HG02798 (cell line): ENCODE data around the gene GIMAP1.

Source experiments
- ATAC-seq: cut with Tn5 transposase; IDR thresholded peaks from one replicate; pipeline ENCODE4 v1.9.1; 2021; ENCODE audit warnings: mild to moderate bottlenecking; ENCODE audit not compliant: unreplicated experiment, poor library complexity

GIMAP1 gene

DNA sequence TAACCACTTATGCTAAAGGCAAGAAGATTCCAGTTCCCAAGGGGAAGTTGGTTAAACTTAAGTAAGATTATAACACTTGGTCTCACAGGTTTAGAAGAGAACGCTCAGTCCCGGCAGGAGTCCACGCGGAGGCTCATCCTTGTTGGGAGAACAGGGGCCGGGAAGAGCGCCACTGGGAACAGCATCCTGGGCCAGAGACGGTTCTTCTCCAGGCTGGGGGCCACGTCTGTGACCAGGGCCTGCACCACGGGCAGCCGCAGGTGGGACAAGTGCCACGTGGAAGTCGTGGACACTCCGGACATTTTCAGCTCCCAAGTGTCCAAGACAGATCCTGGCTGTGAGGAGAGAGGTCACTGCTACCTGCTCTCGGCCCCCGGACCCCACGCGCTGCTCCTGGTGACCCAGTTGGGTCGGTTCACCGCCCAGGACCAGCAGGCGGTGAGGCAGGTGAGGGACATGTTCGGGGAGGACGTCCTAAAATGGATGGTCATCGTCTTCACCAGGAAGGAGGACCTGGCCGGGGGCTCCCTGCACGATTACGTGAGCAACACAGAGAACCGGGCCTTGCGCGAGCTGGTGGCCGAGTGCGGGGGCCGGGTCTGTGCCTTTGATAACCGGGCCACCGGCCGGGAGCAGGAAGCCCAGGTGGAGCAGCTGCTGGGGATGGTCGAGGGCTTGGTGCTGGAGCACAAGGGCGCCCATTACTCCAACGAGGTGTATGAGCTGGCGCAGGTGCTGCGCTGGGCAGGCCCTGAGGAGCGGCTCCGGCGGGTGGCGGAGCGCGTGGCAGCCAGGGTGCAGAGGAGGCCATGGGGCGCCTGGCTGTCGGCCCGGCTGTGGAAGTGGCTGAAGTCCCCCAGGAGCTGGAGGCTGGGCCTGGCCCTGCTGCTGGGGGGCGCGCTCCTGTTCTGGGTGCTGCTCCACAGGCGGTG, 3.8 kb downstream of the GIMAP1 start:
- ATAC-seq: no peak

DNA sequence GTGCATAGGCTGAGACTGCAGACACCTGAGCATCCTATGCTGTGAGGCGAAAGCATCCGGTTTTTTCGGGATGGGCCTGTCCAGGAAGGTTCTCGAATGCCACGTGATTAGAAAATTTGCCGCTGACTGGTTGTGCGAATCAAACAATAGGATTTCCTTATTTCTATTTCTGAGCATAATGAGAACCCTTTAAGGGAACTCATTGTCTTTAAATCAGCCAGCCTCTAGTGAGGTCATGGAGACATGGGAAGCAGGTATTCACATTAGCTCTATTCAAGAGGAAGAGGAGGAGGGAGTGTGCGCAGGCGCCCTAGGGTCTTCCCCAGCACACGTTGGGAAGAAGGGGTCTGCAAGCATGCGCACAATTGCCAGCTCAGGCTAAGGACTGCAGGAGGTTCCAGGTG, 5.6 kb downstream of the GIMAP1 start:
- no peak for ATAC-seq

- no peak for ATAC-seq
These were observed 6.1 kb downstream of the GIMAP1 start for GRCh38 chr7:150722431-150722931.

- no peak for ATAC-seq
These were observed 7.1 kb downstream of the GIMAP1 start for GRCh38 chr7:150723467-150723866.

DNA sequence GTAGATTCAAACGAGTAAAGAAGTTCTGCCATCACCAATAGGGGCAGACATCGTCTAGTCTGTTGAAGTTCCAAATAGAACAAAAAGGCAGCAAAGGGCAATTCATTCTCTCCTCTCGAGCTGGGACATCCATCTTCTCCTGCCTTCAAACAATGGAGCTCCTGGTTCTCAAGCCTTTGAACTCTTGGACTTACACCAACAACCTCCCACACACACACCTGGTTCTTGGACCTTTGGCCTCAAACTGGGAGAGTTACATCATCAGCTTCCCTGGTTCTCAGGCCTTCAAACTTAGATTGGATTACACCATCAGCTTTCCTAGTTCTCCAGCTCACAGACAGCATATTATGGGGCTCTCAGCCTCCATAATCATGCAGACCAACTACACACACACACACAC, 11.0 kb downstream of the GIMAP1 start:
- no peak for ATAC-seq

DNA sequence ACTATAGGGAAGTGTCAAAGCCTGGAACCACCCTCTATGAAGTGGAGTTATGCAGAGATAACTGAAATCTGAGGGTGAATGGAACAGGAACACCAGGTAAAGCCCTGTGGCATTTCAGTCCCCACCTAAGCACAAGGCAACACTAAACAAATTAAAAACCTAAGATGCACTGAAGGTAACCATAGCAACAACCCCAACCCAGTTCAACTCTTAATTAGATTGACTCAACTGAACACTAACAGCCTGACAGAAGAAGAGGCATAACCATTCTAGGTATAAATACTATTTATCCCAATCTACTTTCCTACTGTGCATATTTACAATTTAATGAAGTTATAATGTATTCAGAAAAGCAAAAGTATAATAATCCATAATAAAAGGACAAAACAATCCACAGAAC, 11.6 kb downstream of the GIMAP1 start:
- ATAC-seq: no peak

DNA sequence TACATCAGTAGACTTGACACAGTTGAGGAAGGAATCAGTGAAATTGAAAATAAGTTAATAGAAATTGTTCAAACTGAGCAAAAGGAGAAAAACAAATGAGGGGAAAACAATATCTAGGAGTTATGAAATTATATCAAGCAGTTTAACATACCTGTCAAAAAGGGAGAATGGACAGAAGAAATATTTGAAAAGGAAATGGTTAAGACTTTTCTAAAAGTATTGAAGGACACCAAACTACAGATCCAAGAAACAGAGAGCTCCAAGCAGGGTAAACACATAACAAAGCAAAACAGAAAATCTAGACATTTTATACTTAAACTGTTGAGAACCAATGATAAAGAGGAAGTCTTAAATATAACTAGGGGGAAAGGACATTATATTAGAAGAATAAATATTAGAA, 12.2 kb downstream of the GIMAP1 start:
- ATAC-seq: no peak

DNA sequence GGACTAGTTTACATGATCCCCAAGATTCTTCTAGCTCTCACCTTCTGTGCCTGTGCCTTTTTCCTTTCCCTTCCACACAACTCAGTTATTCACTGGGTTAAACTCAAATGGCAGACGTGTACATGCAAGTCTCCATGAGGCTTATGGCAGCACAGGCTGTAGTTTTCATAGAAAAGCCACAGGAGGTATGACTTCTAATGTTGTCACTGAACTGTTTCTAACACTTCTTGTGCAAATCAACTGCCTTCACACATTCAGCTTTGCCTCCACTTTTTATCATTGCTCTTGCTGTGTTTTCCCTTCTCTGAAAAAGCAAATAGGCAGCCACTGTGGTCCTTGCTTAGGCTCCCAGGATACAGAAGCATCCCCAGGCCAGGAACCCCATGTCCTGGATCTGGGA, 15.5 kb downstream of the GIMAP1 start:
- ATAC-seq: no peak

GRCh38 chr7:150732786-150733481, 16.5 kb downstream of the GIMAP1 start:
- no peak for ATAC-seq

- no peak for ATAC-seq
These were observed 17.2 kb downstream of the GIMAP1 start for GRCh38 chr7:150733482-150734095.

DNA sequence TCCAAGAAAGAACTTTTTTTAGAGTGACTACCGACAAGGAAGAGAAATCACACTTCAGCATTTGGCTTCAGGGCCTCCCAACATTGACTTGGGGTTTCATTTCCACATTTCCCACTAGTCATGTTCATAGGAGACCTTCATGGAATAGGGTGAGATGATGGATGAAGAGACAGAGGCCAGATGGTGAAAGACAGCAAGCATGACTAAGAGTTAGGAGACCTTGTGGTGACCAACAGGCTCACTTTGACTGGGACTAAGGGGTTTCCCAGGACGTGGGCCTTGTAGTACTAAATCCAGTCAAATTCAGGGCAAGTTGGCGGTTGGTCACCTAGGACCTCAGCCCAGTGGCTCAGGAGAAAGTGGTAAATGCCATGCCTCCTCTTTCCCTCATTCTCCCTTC, 17.8 kb downstream of the GIMAP1 start:
- no peak for ATAC-seq

- no peak for ATAC-seq
These were observed 19.4 kb downstream of the GIMAP1 start for GRCh38 chr7:150735596-150736358.

GRCh38 chr7:150736864-150737263, 20.5 kb downstream of the GIMAP1 start:
- peak; percentile 6 for ATAC-seq

- ATAC-seq: peak; percentile 60
These were observed 21.0 kb downstream of the GIMAP1 start, which contains the start of gene GIMAP5 for GRCh38 chr7:150737265-150738055. GIMAP5 (plus strand) TSS chr7:150737418; CDS start chr7:150740885, 3,467 bp downstream.

DNA sequence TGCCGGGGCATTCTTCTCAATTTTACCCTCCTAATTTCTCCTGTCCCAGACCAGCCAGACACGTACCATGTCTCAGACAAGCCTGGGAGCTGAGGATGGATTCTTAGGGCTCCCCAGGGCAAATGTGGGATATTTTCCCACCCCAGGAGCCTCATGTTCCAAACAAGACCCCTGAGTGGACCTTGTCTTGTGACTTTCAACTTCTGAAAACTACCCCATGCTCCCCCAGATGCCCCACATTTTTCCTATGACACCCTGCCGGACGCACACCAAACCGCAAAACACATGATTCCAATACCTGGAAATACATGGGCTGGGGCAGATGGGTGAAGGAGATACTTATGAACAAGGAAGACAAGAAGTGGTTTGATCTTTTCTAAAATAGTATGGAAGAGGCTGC, 21.7 kb downstream of the GIMAP1 start:
- no peak for ATAC-seq

GRCh38 chr7:150738591-150739001, 22.2 kb downstream of the GIMAP1 start:
- ATAC-seq: no peak

GRCh38 chr7:150739033-150739432, 22.6 kb downstream of the GIMAP1 start:
- ATAC-seq: no peak

- ATAC-seq: no peak
These were observed 23.6 kb downstream of the GIMAP1 start for GRCh38 chr7:150740053-150740452.

GRCh38 chr7:150742286-150742968, 26.0 kb downstream of the GIMAP1 start:
- ATAC-seq: no peak
